CD4-positive, CD25-positive, alpha-beta regulatory T cell (primary cell): Measurements from ENCODE around the gene PLIN5. TPM values are rescaled to one million over a fixed set of nuclear protein-coding genes. Genes with fewer than 3 reads are reported as not detected.

Source experiments
- ATAC-seq, 2 donors: fragments of 150-1000 bp; cut with Tn5 transposase; one replicate each; pipeline ENCODE4 v1.10.0; 2021; ENCODE audit warnings: low read depth in 2 of 2, moderate number of reproducible peaks in 2 of 2, moderate library complexity in 1 of 2
- DNase-seq, 3 donors: peaks; one replicate each; pipeline versions ENCODE4 v3.0.0 to v3.0.0-alpha.2; 2012 to 2022; ENCODE audit warnings: mixed read lengths in 1 of 3
- H3K27ac ChIP-seq: one replicate; pipeline ENCODE4 v1.7.0; 2013; ENCODE audit warnings: mild to moderate bottlenecking, low read length; ENCODE audit not compliant: insufficient read depth, poor library complexity, severe bottlenecking
- H3K27me3 ChIP-seq: one replicate; pipeline ENCODE4 v1.7.0; 2013; ENCODE audit warnings: low read length; ENCODE audit not compliant: control insufficient read depth, insufficient read depth
- H3K36me3 ChIP-seq: one replicate; pipeline ENCODE4 v1.7.0; 2013; ENCODE audit warnings: mild to moderate bottlenecking, low read length, moderate library complexity; ENCODE audit not compliant: control insufficient read depth, insufficient read depth
- H3K4me1 ChIP-seq: 2 replicates; pipeline ENCODE4 v1.7.0; 2013; ENCODE audit warnings: mild to moderate bottlenecking, low read length; ENCODE audit not compliant: insufficient read depth, control insufficient read depth, poor library complexity, severe bottlenecking
- H3K4me3 ChIP-seq: one replicate; pipeline ENCODE4 v1.7.0; 2013; ENCODE audit warnings: low read depth, mild to moderate bottlenecking, low read length, moderate library complexity
- H3K9me3 ChIP-seq, 2 experiments: 1 replicate in 1 of 2; 2 replicates in 1 of 2; pipeline ENCODE4 v1.7.0; 2013; ENCODE audit warnings: low read length in 2 of 2, mild to moderate bottlenecking in 1 of 2, moderate library complexity in 1 of 2; ENCODE audit not compliant: control insufficient read depth in 2 of 2
- H3K27ac Mint-ChIP-seq, 3 donors: one replicate each; pipeline ENCODE4 v1.8.0; 2020 to 2022; ENCODE audit warnings: mild to moderate bottlenecking in 3 of 3, mixed read lengths in 3 of 3, moderate library complexity in 2 of 3
- H3K27me3 Mint-ChIP-seq: one replicate; pipeline ENCODE4 v1.8.0; 2022; ENCODE audit warnings: mild to moderate bottlenecking, mixed read lengths
- H3K36me3 Mint-ChIP-seq: one replicate; pipeline ENCODE4 v1.8.0; 2020; ENCODE audit warnings: mixed read lengths
- H3K4me1 Mint-ChIP-seq, 4 donors: one replicate each; pipeline ENCODE4 v1.8.0; 2020 to 2022; ENCODE audit warnings: mixed read lengths in 4 of 4, mild to moderate bottlenecking in 1 of 4
- H3K4me3 Mint-ChIP-seq, 4 donors: one replicate each; pipeline ENCODE4 v1.8.0; 2020 to 2022; ENCODE audit warnings: mild to moderate bottlenecking in 4 of 4, mixed read lengths in 4 of 4, moderate library complexity in 3 of 4
- H3K9me3 Mint-ChIP-seq, 7 donors: one replicate each; pipeline ENCODE4 v1.8.0; 2020 to 2022; ENCODE audit warnings: mixed read lengths in 7 of 7, mild to moderate bottlenecking in 3 of 7, moderate library complexity in 2 of 7
- polyA plus RNA-seq, 4 donors: library from polyadenylated mRNA; unstranded; fragments of 300-500 nt; fragmentation: Illumina TruSeq; gene quantifications; one replicate each; pipeline ENCODE4 v1.2.3, GENCODE V29; 2021
- total RNA-seq: library from RNA; stranded (reverse); gene quantifications from one replicate; pipeline ENCODE4 v1.2.3, GENCODE V29; 2022

Gene PLIN5
- total and polyA plus RNA-seq, 5 donors from 2014 or later = 0.07 to 0.97 (median 0.25) TPM; not detected in 2

GRCh38 chr19:4502282-4503131, 32.5 kb downstream of the PLIN5 start:
- Histone ChIP-seq H3K4me1 (no peaks in the 10 kb centered on the region), H3K4me3 (no peak overlapping the region), H3K27me3 (no peaks in the 10 kb centered on the region), H3K36me3 (peaks cover 20% of the 10 kb centered on the region), H3K27ac (no peak overlapping the region), H3K9me3 (no peaks in the 10 kb centered on the region)
- no peak overlapping the region for H3K27ac Mint-ChIP-seq
- H3K4me3 Mint-ChIP-seq = no peak overlapping the region
- H3K9me3 Mint-ChIP-seq = peaks cover 0 to 2% (median 0%) of the 10 kb centered on the region in 7 donors
- no peaks in the 10 kb centered on the region for H3K4me1 Mint-ChIP-seq
- no peak for ATAC-seq
- no peaks in the 10 kb centered on the region for H3K27me3 Mint-ChIP-seq
- no peak for DNase-seq
- peaks cover 12% of the 10 kb centered on the region for H3K36me3 Mint-ChIP-seq

- Histone ChIP-seq H3K27me3 (no peaks in the 10 kb centered on the region), H3K4me1 (no peaks in the 10 kb centered on the region), H3K4me3 (no peak overlapping the region), H3K27ac (no peak overlapping the region), H3K36me3 (peaks cover 22% of the 10 kb centered on the region), H3K9me3 (no peaks in the 10 kb centered on the region)
- H3K27me3 Mint-ChIP-seq = no peaks in the 10 kb centered on the region
- no peak for ATAC-seq
- H3K4me1 Mint-ChIP-seq = no peaks in the 10 kb centered on the region
- no peak overlapping the region for H3K27ac Mint-ChIP-seq
- DNase-seq = no peak
- peaks cover 11% of the 10 kb centered on the region for H3K36me3 Mint-ChIP-seq
- peaks cover 0 to 2% (median 0%) of the 10 kb centered on the region in 7 donors for H3K9me3 Mint-ChIP-seq
- H3K4me3 Mint-ChIP-seq = no peak overlapping the region
Measured at GRCh38 chr19:4501691-4502090, 33.3 kb downstream of the PLIN5 start.

- DNase-seq (no peak), ATAC-seq (no peak)
Measured at GRCh38 chr19:4500841-4501591, 34.0 kb downstream of the PLIN5 start.

GRCh38 chr19:4499855-4500254, 35.2 kb downstream of the PLIN5 start:
- Histone ChIP-seq H3K27ac (no peak overlapping the region), H3K9me3 (no peaks in the 10 kb centered on the region), H3K27me3 (no peaks in the 10 kb centered on the region), H3K36me3 (peaks cover 30% of the 10 kb centered on the region), H3K4me3 (no peak overlapping the region), H3K4me1 (no peaks in the 10 kb centered on the region)
- H3K4me1 Mint-ChIP-seq = no peaks in the 10 kb centered on the region
- ATAC-seq (no peak), DNase-seq (no peak)
- H3K9me3 Mint-ChIP-seq = no peaks in the 10 kb centered on the region
- H3K27me3 Mint-ChIP-seq = no peaks in the 10 kb centered on the region
- H3K4me3 Mint-ChIP-seq = no peak overlapping the region
- peaks cover 3% of the 10 kb centered on the region for H3K36me3 Mint-ChIP-seq
- no peak overlapping the region for H3K27ac Mint-ChIP-seq

More at GRCh38 chr19:4500841-4501591, 34.0 kb downstream of the PLIN5 start:
- Histone ChIP-seq H3K36me3 (peaks cover 28% of the 10 kb centered on the region), H3K4me3 (no peak overlapping the region), H3K9me3 (no peaks in the 10 kb centered on the region), H3K27ac (no peak overlapping the region), H3K27me3 (no peaks in the 10 kb centered on the region), H3K4me1 (no peaks in the 10 kb centered on the region)
- Mint-ChIP-seq H3K9me3 (no peaks in the 10 kb centered on the region), H3K36me3 (peaks cover 4% of the 10 kb centered on the region), H3K4me1 (no peaks in the 10 kb centered on the region), H3K4me3 (no peak overlapping the region), H3K27ac (no peak overlapping the region), H3K27me3 (no peaks in the 10 kb centered on the region)

GRCh38 chr19:4499318-4499717, 35.7 kb downstream of the PLIN5 start:
- Histone ChIP-seq H3K27me3 (no peaks in the 10 kb centered on the region), H3K36me3 (peaks cover 30% of the 10 kb centered on the region), H3K4me1 (no peaks in the 10 kb centered on the region), H3K4me3 (no peak overlapping the region), H3K27ac (no peak overlapping the region), H3K9me3 (no peaks in the 10 kb centered on the region)
- DNase-seq = no peak
- H3K36me3 Mint-ChIP-seq = peaks cover 3% of the 10 kb centered on the region
- no peaks in the 10 kb centered on the region for H3K9me3 Mint-ChIP-seq
- H3K27ac Mint-ChIP-seq = peak overlapping the region in 1 of 3 donors; percentile 11
- no peak overlapping the region for H3K4me3 Mint-ChIP-seq
- no peak for ATAC-seq
- no peaks in the 10 kb centered on the region for H3K4me1 Mint-ChIP-seq
- no peaks in the 10 kb centered on the region for H3K27me3 Mint-ChIP-seq

- H3K9me3 ChIP-seq = no peaks in the 10 kb centered on the region
- Mint-ChIP-seq H3K27ac (no peak overlapping the region), H3K4me1 (no peaks in the 10 kb centered on the region), H3K27me3 (no peaks in the 10 kb centered on the region), H3K36me3 (peaks cover 3% of the 10 kb centered on the region), H3K9me3 (no peaks in the 10 kb centered on the region), H3K4me3 (no peak overlapping the region)
- no peaks in the 10 kb centered on the region for H3K27me3 ChIP-seq
- H3K36me3 ChIP-seq = peaks cover 30% of the 10 kb centered on the region
- ATAC-seq (no peak), DNase-seq (no peak)
- no peaks in the 10 kb centered on the region for H3K4me1 ChIP-seq
- no peak overlapping the region for H3K27ac ChIP-seq
- no peak overlapping the region for H3K4me3 ChIP-seq
Measured at GRCh38 chr19:4498694-4499093, 36.3 kb downstream of the PLIN5 start.

- H3K36me3 ChIP-seq = peaks cover 30% of the 10 kb centered on the region
- ATAC-seq = no peak
Measured at GRCh38 chr19:4497770-4498389, 37.1 kb downstream of the PLIN5 start.

More at GRCh38 chr19:4497770-4498389, 37.1 kb downstream of the PLIN5 start:
- H3K4me3 ChIP-seq = no peak overlapping the region
- no peak overlapping the region for H3K27ac Mint-ChIP-seq
- H3K27me3 Mint-ChIP-seq = no peaks in the 10 kb centered on the region
- no peak overlapping the region for H3K27ac ChIP-seq
- no peaks in the 10 kb centered on the region for H3K9me3 Mint-ChIP-seq
- H3K4me3 Mint-ChIP-seq = no peak overlapping the region
- no peak for DNase-seq
- no peaks in the 10 kb centered on the region for H3K27me3 ChIP-seq
- peaks cover 3% of the 10 kb centered on the region for H3K36me3 Mint-ChIP-seq
- no peaks in the 10 kb centered on the region for H3K4me1 Mint-ChIP-seq
- H3K4me1 ChIP-seq = no peaks in the 10 kb centered on the region
- H3K9me3 ChIP-seq = no peaks in the 10 kb centered on the region
